GM18907 (cell line): ENCODE measurements around the gene EVI5L.
"Not testable (repeated sequence)": the region's sequence is repeated elsewhere in the genome, so short reads cannot be mapped to it uniquely, and the experiment has no call there.

Source experiments
- ATAC-seq: cut with Tn5 transposase; IDR thresholded peaks from one replicate; pipeline ENCODE4 v1.9.1; 2021; ENCODE audit warnings: mild to moderate bottlenecking, moderate library complexity; ENCODE audit not compliant: unreplicated experiment

EVI5L gene

DNA sequence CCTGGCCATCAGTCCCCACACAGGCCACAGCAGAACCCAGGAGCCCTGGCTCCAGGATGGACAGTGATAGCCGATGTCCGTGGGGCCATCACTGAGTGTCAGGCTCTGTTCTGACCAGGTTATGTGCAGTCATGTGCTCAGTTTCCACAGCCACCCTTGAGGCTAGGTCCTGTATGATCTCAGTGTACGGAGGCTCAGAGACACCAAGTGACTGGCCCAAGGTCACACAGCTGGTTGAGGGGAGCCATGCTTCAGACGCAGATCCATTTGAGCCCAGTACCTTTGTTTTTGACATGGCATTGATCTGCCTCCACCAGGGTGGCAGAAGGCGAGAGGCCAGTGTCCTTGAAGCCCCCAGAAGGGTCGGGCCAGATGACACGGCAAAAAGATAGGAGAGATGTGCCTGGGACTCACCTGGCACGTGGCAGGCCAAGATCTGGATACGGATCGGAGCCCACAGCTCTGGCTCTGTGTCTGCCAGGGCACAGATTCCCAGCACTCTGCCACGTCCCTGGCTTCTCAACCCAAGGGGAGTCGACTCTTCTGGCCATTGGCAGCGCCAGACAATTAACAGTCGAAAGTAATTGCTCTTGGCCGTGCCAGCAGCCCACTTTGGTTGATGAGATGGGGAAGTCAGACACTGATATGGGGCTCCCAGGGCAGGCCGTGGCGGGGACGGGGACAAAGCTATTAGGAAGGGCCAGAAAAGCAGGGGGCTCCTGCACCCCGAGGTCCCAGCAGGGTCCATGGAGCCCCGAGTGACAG lies 15.6 kb downstream of the EVI5L start:
- ATAC-seq = no peak

DNA sequence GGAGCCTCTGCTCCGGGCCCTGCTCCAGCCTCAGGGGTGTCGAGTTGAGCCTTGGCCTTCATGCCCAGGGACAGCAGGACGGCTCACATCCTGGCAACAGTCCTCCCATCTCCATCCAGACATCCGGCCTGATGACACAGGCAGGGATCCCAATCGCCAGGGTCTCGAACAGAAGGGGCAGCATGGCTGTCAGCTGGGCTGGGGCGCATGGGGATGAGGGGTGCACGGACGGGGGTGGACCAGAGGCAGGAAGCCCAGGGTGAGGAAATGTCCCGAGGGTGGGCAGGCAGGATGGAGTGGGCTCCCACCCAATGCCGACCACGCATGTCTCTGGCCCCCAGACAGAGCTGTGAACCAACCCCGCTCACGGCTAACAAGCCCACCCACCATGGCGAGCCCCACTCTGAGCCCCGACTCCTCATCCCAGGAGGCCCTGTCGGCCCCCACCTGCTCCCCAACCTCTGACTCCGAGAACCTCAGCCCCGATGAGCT lies 16.2 kb downstream of the EVI5L start:
- no peak for ATAC-seq

DNA sequence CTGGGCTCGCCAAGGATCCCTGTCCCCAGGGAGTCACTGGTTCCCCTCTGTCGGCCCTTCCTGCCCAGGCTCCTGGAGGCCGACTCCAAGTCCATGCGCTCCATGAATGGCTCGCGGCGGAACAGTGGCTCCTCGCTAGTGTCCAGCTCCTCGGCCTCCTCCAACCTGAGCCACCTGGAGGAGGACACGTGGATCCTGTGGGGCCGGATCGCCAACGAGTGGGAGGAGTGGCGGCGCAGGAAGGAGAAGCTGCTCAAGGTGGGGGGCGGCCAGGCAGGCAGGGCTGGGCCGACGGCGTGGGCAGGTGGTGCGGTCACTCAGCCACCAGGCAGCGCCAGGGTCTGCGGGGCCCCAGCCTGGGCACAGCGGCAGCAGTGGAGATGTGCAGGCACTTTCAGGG lies 17.6 kb downstream of the EVI5L start:
- ATAC-seq = no peak

DNA sequence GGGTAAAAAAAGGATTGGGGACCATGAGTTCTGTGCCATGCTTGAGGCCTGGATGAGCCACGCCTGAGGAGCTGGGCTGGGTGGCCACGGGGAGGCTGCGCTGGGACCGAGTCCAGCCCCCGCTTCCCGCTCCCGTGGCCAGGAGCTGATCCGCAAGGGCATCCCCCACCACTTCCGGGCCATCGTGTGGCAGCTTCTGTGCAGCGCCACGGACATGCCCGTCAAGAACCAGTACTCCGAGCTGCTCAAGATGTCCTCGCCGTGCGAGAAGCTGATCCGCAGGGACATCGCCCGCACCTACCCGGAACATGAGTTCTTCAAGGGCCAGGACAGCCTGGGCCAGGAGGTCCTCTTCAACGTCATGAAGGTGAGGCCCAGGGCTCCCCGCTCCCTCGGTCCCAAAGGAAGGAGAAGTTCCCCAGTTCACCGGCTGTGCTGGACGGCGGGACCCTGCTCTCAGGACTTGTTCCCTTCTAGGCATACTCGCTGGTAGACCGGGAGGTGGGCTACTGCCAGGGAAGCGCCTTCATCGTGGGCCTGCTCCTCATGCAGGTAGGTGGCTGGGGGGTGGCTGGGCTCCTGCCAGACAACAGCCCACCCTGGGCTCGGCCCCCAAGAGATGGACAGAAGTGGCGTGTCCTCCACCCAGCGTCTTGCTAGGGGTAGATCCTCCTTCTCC lies 18.9 kb downstream of the EVI5L start:
- ATAC-seq = no peak

DNA sequence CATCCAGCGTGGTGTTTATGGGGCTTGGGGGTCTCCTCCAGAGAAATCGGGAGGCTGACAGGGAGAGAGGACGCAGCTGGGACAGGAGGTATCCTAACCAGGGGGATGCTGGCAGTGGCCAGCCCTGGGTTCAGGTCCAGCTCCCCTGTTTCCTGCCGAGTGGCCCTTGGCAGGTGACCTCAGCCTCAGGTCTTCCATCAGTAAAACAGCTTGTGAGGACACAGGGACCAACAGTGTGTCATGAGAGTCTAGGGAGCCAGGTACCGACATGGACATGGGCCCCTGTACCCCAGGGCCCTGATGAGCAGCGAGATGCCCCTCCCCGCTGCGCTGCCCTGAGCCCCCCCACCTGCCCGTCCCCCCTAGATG lies 19.6 kb downstream of the EVI5L start:
- ATAC-seq = no peak

DNA sequence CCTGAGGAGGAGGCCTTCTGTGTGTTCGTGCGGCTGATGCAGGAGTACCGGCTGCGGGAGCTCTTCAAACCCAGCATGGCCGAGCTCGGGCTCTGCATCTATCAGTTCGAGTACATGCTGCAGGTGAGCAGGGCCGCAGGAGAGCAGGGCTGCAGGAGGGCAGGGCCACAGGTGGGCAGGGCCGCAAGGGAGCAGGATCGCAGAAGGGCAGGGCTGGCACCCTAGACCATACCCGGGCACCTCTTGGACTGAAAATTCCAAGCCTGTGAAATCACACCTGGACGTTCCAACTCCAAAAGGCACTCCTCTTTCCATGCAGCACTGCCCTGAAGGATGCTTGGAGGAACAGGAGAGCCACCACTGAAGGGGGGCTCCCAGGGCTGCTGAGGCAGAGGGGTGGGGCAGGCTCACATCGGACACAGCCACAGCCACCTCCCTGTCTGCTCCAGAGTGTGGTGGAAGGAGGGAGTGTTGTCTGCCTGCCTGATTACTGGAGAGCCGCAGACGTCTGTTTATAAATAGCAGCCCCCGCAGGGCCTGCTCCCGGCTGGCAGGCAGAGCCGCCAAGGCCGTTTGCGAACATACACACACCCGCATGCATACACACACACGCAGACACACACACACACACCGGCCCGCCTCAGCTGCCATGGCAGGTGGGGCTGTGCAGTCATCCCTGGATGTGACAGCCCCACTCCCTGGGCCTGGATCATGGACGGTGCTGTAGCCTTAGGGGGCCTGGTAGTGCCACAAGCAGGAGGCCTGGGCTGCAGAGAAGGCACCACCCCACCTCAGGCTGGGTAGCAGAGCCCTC lies 20.2 kb downstream of the EVI5L start:
- ATAC-seq = no peak

DNA sequence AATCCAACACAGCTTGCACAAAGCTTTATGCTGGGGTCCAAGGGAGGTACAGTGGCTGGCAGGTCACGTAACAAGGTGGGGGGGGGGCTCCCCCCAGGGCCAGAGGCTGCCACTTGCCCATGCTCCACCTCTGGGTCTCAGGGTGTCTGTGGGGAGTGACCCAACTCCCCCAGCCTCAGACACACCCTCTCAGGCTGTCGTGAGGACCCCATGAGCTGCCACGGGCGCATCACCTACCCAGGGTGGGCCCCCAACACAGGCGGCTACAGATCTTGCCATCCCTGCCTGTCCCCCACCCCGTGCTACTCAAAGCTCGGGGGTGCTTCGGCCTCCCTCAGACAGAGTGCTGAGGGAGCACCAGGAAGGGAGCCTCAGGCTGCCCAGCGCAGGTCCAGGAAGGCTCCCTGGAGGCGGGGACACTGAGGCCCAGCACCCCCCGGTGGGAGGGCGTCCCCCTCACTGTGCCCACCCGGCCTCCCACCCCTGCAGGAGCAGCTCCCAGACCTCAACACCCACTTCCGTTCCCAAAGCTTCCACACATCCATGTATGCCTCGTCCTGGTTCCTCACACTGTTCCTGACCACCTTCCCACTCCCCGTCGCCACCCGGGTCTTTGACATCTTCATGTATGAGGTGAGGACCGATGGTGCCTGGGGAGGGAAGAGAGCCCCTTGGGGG lies 21.1 kb downstream of the EVI5L start:
- ATAC-seq = no peak

DNA sequence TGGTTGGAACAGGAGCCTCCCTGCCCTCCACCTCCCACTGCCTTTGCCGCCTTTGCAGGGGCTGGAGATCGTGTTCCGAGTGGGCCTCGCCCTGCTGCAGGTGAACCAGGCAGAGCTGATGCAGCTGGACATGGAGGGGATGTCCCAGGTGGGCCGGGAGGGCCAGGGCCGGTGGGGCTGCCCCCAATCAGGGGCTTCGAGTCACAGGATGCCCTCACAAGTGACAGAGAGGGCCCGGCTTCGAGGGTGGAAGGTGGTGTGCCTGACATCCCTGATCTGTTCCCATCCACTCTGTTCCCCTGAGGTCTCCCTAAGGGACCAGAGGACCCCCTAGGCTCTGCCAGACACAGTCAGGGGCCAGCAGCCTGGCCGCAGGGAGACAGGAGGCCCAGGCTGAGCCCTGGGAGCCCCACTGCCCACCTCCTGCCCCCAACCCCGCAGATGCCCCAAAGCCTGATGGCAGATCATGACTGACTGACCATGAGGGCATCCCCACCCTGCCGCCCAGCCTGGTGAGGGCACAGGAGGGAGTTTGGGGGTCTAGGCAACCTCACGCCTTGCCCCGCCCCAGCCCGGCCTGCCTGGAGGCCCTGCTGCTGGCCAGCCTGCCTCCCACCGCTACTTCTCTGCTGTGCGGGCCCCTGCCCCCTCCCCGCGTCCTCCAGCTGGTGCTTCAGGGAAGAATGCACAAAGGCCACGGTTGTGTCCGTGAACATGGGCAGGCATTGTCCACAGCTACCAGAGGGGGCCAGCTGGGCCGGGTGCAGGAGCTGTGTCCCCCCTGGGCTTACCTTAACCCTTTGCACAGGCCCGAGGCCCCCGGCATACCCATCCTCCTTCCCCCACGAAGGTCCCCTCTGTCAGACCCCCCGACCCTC lies 21.8 kb downstream of the EVI5L start:
- ATAC-seq = no peak

DNA sequence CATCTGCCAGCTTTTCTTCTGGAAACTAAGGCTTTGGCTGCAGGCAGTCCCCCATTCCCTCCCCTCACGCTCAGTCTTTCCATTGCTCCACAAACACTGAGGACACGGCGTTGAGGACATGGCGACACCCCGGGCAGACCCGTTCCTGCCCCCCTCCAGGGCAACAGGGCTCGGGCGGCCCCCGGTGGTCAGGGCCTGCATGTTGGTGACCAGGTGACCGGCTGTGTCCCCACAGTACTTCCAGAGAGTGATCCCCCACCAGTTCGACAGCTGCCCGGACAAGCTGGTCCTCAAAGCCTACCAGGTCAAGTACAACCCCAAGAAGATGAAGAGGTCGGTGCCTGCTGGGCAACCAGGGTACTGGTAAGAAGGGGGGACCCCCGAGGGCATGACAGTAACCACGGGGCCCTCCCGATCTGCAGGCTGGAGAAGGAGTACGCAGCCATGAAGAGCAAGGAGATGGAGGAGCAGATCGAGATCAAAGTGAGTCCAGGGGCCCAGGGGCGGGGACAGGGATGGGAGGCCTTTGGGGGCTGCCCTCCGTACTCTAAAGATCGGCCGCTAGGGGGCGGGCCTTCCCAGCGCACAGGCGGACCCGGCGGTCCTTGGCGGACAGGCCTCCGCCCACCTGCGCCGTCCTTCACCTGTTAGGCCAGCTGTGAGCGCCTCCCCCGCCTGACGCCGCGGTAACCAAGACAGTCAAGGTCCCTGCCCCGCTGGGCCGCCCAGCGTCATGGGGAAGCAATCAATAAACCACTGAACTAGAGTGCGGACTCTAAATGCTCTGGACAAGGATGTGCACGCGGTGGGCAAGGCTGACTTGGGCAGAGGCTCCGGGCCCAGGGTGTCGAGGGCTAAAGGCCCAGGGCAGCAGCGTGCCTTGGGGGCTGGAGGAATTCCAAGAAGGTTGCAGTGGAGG lies 23.1 kb downstream of the EVI5L start:
- ATAC-seq = no peak

DNA sequence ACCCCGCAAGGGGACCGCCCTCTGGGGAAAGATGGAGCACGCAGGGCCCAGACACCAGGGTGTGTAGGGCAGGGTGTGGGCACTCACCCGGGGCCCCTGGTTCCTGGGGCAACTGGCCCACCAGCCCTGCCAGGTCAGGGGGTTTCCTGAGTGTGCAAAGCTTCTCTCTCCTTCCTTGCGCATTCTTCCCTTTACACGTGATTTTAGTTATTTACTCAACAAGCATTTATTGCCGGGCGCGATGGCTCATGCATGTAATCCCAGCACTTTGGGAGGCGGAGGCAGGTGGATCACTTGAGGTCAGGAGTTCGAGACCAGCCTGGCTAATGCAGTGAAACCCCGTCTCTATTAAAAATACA lies 23.7 kb downstream of the EVI5L start:
- ATAC-seq = no peak

DNA sequence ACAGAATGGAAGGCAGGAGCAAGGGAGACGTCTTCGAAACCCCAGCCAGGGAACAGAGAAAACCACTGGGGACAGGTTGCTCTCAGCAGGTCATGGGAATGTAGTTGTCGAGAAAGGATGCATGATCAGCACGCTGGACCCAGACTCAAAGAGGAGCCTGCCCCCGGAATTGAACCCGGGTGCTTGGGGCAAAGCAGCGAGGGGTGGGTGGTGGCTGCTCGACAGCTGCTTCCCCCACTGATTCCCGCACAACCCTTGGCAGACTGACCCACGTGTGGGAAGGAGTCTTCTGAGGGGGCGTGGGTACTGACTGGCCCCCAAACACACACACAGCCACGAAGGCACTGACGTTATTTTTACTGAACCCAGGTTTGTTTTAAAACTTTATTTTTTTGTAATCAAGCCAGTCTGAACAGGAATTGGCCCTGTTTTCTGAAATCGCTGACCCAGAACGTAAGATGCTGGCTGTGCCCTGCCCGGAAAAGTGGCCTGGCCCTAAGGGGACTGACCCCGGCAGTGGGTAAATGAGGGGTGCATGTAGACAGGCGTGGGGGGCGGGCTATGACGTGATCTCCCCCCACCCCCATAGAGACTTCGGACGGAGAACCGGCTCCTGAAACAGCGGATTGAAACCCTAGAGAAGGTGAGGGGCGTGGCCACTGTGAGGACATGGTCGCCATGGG lies 25.5 kb downstream of the EVI5L start:
- ATAC-seq = no peak

DNA sequence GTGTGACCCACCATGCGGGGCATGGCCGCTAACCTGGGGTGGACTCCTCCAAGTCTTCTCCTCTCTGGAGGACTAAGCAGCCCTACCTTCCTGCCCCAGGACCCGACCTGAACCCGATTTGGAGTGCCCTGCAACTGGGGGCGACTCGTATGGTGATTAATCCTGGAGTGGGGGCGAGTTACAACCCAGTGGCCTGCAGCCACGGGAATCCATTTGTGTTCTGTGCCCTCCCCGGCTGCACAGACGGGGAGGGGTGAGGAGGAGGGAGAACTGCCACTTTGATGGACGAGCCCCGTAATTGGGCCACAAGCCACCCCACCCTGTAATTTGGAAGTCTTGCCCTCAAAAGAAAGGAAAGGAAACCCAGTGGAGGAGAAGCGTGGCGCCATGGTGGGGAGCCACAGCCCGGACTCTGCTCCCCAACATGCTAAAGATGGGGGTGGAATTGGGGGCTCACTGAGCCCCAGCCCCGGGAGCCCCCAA lies 26.1 kb downstream of the EVI5L start:
- no peak for ATAC-seq

DNA sequence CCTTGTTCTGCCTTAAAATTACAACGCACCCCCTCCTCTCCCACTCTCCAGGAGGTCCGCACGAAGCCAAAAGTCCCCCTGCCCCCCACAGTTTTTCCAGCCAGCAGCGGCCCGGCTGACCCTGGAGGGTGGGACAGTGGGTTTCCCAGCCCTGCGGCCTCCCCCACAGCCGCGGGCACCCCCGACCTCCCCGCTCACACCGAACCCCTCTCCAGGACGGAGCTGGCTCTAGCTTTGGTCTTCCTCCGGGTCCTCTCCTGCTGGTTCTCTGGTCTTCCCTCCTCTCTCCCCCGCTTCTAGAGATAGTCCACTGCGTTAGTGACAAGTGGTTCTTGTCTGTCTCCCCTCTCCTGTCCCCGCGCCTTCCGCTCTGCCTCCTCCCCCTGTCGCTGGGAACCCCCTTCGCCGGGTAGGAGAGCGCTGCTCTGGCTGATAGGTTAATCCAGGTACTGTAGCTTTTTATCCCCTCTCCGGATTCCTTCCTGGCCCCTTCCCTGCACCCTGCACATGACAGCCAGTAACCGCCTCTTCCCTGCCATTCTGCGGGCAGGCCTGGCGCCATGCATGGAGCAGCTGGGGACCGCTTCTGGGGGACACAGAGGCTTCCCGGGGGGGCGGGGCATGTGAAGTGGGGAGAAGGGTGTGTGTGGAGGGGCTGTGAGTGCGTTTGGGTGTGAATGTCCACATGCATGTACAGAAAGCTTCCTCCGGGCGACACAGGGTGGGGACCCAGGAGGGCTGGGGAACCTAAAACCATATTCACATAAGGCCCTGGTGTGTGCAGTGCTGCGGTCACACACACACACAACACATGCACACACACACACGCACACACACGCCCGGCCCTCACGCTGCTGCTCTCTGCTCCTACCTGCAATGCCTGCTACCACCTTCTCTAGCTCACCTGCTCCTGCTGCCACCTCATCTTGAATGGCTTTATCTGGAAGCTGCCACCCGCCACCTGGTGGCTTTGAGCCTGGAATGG lies 27.0 kb downstream of the EVI5L start:
- no peak for ATAC-seq

DNA sequence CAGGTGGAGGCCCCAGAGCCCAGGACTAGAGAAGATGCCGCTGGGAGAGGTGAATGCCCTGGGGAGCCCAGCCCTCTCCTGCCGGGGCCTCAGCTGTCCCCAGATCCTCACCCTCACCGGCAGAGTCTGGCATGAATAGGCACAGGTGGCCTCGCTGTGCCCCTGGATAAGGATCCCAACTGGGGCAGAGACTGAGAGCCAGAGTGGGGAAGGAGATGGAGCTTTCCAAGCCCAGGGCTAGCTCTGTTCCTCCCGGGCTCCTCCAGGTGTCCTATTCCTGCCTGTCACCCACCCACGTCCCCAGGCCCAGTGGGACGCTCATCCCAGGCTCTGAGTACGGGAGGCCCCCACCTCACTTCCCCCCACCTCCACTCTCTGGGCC lies 27.7 kb downstream of the EVI5L start:
- no peak for ATAC-seq

DNA sequence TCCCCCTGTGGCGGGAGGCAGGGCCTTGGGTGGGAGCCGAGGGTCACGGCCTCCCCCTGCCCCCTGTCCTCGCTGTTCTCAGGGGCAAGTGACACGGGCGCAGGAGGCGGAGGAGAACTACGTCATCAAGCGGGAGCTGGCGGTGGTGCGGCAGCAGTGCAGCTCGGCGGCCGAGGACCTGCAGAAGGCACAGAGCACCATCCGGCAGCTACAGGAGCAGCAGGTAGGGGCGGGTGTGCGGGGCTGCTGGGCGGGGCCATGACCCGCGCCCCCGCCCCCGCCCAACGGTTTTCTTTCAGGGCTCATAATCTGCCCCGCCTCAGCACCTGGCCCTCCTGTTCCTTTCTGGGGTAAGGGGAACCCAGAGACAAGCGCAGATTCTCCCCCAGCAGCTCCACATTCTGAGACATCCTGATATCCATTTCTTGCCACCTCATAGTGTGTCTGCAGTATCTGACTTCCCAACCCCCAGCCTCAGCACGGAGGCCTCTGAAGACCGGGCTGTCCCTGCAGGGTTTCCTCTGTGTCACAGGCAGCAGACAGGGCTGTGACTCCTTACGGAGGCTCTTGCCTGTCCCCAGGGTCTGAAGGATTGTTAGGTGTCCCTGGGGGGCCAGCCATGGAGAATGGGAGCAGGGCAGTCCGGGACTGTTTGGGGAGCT lies 28.2 kb downstream of the EVI5L start:
- ATAC-seq = no peak

DNA sequence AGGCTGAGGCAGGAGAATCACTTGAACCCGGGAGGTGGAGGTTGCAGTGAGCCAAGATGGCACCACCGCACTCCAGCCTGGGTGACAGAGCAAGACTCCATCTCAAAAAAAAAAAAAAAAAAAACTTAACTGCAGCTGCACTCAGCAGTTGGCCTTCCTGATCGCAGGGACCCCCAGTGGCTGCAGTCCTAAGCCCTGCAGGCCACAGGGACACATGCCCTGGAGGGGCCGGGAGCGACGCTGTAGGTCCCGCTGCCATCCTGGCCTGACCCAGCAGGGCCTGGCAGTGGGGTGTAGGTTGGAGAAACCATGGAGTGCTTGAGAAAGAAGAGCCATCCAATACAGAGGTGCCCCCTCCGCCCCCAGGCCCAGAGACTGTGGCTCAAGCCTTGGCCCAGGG lies 29.1 kb downstream of the EVI5L start:
- not testable (repeated sequence) for ATAC-seq
